Activated CD8-positive, alpha-beta memory T cell treated with anti-CD3 and anti-CD28 coated beads for 24 hours (primary cell): ENCODE data around the gene GJA4.
"Not testable (repeated sequence)": the region's sequence is repeated elsewhere in the genome, so short reads cannot be mapped to it uniquely, and the experiment has no call there.

ENCODE experiments used
- DNase-seq: peaks from one replicate; pipeline ENCODE4 v3.0.0-alpha.2; 2020

The GJA4 gene

DNA sequence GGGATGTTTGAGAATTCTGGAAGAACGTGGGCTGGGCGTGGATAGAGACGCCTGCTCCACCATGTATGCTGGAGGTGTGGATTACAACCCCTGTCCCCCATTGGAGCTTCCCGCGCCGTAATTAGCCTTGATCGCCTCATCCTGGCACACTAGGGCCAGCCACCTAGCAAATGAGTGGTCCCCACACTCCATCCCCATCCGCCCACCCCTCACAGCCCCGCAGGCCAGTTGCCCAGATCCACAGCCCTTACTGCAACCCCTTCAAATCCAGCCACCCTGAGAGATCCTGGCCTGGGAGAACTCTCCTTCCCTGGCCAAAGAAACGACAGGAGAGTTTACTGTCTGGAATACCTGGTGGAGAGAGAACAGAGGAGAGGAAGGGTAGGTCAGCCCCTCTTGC is 375 bp upstream of the GJA4 start:
- DNase-seq = no peak

DNA sequence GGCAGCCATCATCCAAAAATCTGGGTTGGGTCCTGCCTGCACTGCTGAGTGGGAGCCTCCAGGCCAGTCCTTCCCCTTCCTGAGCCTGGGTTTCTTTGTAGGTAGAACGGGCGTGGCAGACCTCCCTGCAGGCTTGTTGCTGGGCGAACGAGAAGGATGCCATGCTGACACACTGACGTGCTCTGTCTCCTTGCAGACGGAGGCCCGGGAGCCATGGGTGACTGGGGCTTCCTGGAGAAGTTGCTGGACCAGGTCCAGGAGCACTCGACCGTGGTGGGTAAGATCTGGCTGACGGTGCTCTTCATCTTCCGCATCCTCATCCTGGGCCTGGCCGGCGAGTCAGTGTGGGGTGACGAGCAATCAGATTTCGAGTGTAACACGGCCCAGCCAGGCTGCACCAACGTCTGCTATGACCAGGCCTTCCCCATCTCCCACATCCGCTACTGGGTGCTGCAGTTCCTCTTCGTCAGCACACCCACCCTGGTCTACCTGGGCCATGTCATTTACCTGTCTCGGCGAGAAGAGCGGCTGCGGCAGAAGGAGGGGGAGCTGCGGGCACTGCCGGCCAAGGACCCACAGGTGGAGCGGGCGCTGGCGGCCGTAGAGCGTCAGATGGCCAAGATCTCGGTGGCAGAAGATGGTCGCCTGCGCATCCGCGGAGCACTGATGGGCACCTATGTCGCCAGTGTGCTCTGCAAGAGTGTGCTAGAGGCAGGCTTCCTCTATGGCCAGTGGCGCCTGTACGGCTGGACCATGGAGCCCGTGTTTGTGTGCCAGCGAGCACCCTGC is 1.4 kb downstream of the GJA4 start:
- DNase-seq = no peak

GRCh38 chr1:34794790-34795180 is 2.0 kb downstream of the GJA4 start:
- DNase-seq = no peak

- DNase-seq = no peak
Observed at GRCh38 chr1:34795916-34796315, 3.1 kb downstream of the GJA4 start.

DNA sequence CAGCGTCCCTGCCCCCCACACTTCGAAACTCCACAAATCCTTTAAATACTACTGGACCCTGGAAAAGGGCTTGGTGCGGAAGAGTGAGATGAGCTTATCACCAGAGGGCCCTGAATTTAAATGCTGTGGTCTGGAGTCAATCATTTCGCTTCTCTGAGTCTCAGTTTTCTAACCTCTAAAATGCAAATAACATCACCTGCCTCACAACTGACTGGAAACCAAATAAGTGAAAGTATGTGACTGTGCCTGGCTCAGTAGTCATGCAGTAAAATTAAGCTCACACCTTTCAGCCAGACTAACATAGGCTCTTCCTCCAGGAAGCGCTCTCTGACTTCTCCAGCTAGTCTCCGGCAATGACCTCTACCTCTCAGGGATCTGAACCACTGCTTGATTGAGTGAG is 4.2 kb downstream of the GJA4 start:
- DNase-seq = no peak

GRCh38 chr1:34800214-34800613 is 7.4 kb downstream of the GJA4 start:
- no peak for DNase-seq

DNA sequence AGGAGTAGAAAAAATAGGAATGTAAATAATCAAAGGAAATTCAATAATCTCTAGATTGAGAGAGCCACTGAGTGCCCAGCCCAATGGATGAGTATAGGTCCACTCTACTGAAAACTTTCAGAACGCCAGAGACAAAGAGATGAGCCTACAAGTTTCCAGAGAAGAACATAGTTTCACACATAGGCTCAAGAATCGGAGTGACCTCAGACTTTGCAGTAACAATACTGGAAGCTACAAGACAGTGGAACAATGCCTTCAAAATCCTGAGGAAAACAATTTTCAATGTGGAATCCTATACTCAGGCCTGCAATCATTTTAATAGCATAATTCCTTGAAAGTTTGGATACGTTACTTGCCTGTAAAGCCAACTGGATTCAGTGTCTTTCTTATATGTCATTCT is 11.0 kb downstream of the GJA4 start:
- no peak for DNase-seq

DNA sequence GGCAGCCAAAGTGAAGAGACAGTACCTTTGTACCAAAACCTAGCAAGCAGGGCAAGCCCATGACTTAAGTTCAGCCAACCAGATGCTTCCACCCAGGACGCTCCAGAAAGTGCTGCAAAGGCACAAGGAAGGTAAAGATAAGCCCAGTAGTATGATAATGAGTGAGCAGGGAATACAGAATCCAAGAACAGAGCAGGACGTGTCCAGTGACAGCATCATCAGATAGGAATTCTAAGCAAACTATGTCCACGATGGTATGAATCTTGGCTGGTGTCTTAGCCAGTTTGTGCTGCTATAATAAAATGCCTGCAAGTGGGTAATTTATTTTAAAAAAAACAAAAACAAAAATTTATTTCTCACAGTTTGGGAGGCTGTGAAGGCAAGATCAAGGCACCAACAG is 13.6 kb downstream of the GJA4 start:
- no peak for DNase-seq

GRCh38 chr1:34808051-34808810 is 15.4 kb downstream of the GJA4 start:
- DNase-seq = no peak

- not testable (repeated sequence) for DNase-seq
Observed at GRCh38 chr1:34810781-34811180, 18.0 kb downstream of the GJA4 start.

DNA sequence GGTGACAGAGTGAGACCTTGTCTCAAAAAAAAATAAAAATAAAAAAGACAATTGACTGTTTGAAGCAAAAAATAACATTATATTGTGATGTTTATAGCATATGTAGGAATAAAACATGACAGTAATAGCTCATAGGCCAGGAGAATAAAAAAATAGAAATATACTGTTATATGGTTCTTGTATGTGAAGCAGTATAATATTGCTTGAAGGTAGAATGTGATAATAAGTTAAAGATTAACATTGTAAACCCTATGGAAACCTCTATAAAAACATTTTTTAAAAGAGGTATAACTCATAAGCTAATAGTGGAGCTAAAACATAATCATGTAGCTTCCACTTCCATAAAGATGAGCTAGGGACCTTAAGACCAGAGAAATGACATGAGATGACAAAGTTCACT is 23.5 kb downstream of the GJA4 start:
- DNase-seq = no peak

DNA sequence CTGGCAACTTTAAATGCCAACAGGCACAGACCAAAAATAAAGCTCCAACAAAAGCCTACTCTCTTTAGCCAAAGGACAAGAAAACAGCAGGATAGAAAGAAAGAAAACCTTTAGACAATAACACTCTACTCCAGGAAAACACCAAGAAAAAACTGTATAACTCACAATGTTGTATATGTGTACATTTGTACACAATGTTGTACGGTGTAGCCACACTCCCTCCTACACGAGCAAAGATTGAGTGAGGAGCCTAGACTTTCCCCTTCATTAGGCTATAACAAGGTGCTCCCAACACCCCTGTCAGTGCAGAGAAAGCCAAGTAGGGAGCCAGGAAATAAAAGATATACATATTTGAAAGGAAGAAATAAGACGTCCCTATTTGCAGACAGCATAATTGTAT is 24.0 kb downstream of the GJA4 start:
- DNase-seq = no peak

DNA sequence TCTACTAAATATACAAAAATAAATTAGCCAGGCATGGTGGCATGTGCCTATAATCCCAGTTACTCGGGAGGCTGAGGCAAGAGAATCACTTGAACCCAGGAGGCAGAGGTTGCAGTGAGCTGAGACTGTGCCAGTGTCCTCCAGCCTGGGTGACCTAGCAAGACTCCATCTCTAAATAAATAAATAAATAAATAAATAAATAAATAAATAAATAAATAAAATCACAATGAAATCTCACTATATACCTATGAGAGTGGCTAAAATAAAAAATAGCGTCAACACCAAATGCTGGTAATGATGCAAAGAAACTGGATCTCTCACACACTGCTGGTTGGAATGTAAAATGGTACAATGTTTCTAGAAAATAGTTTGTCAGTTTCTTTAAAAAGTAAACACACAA is 26.1 kb downstream of the GJA4 start:
- not testable (repeated sequence) for DNase-seq

GRCh38 chr1:34822202-34822601 is 29.4 kb downstream of the GJA4 start:
- no peak for DNase-seq

DNA sequence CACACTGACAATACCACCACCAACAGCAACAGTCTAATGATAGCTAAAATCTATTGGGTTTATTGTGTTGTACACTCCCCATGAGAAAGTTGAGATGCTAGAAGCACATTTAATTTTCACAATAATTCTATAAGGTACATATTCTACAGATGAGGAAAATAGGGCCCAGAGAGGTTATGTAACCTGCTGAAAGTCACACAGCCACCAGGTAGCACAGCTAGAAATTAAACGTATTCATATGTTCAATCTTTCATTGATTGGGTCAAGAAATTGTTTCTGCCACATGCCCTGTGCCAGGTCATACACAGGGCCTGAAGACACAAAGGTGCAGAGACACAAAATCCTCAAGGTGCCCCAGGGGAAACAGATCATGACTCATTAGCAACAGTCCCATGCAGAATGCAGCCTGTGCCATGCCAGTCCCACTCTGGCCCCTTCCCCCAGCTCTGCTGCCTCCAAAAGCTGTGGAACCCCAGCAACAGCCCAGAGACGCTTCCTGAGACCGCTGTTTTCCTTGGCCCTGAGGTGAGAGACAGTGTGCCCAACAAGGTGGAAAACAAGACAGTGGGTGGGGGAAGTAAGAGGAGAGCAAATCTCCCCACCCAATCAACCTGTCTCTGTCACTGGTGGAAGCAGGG is 32.1 kb downstream of the GJA4 start:
- no peak for DNase-seq

- no peak for DNase-seq
Observed at GRCh38 chr1:34825455-34826091, 32.8 kb downstream of the GJA4 start.

- DNase-seq = no peak
Observed at GRCh38 chr1:34827341-34827941, 34.6 kb downstream of the GJA4 start.

- no peak for DNase-seq
Observed at GRCh38 chr1:34828611-34829010, 35.8 kb downstream of the GJA4 start.

GRCh38 chr1:34829250-34829649 is 36.5 kb downstream of the GJA4 start:
- no peak for DNase-seq

DNA sequence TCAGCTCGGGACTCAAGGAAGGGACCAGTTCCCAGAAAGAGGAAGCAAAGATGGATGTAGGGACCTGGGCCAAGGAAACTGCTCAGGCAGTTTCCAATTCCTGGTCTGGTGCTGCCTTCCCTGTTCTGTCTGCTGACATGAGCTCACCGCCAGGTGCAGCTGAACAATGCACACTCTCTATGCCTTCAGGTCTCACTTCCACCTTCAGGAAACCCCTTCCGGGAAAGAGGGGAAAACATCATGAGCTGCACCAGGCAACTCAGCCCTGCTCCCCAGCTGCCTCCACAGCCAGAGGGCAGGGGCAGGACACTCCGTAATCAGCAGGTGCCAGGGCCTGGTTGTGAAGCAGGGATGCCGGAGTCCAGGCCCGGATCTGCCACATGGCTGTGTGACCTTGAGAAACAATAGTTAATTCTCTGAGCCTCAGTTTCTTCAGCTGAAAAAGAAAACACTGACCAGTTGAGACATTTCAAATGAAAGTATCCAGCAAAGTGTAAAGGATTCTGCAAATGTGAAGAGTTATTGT is 39.0 kb downstream of the GJA4 start:
- peak; percentile 42 for DNase-seq

DNA sequence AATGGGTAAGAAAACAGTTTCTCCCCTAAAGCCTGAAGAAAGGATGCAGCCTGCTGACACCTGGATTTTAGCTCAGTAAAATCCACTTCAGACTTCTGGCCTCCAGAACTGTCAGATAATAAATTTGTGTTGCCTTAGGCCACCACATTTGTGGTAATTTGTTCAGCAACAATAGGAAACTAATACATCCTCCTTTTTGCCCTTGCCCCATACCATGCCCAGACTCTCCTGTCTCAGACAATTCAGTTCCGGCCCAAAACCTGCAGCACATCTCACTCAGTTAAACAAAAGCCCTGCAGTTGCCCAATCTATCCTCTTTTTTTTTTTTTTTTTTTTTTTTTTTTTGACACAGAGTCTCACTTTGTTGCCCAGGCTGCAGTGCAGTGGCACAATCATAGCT is 40.9 kb downstream of the GJA4 start:
- DNase-seq = no peak

- peak; percentile 32 for DNase-seq
Observed at GRCh38 chr1:34839526-34840305, 46.9 kb downstream of the GJA4 start.
